Suprapubic skin (tissue), 4 donors: ENCODE data around the gene LYRM4. TPM values are rescaled to one million over a fixed set of nuclear protein-coding genes. Genes with fewer than 3 reads are reported as not detected.

Source experiments
- DNase-seq, 2 donors: peaks; one replicate each; pipeline ENCODE4 v3.0.0-alpha.2; 2019; ENCODE audit warnings: low spot score in 2 of 2
- H3K27ac ChIP-seq: fragments of 200-600 bp; sonication (generic); one replicate; pipeline ENCODE4 v1.5.1; 2019
- H3K27me3 ChIP-seq: fragments of 200-600 bp; sonication (generic); one replicate; pipeline ENCODE4 v1.5.1; 2019
- H3K36me3 ChIP-seq: fragments of 200-600 bp; sonication (generic); one replicate; pipeline ENCODE4 v1.5.1; 2019
- H3K4me1 ChIP-seq: fragments of 200-600 bp; sonication (generic); one replicate; pipeline ENCODE4 v1.5.1; 2019
- H3K4me3 ChIP-seq: fragments of 200-600 bp; sonication (generic); one replicate; pipeline ENCODE4 v1.5.1; 2019; ENCODE audit warnings: mild to moderate bottlenecking
- H3K9me3 ChIP-seq: fragments of 200-600 bp; sonication (generic); one replicate; pipeline ENCODE4 v1.5.1; 2019
- EP300 ChIP-seq: sonication (generic); formaldehyde crosslinking; IDR thresholded peaks from one replicate; pipeline ENCODE4 v1.6.1; 2017; ENCODE audit warnings: antibody characterized with exemption
- POLR2A ChIP-seq, 2 donors: fragments of 450-650 bp; IDR thresholded peaks; one replicate each; pipeline ENCODE4 v1.6.1; 2017; ENCODE audit warnings: antibody characterized with exemption in 2 of 2, mild to moderate bottlenecking in 2 of 2, moderate library complexity in 2 of 2
- POLR2AphosphoS5 ChIP-seq, 3 donors: sonication (generic); formaldehyde crosslinking; IDR thresholded peaks; one replicate each; pipeline ENCODE4 v1.6.1; 2017; ENCODE audit warnings: antibody characterized with exemption in 3 of 3
- WGBS: methylation state at CpG from one replicate; pipeline ENCODE4 v1.1.5; 2018; 5-methylcytosine and 5-hydroxymethylcytosine counted together
- total RNA-seq, 4 donors: library from RNA; depleted of rRNA; stranded (reverse); fragments of >200 nt; gene quantifications; one replicate each; pipeline ENCODE4 v1.1.0, GENCODE V29; 2016
- TF ChIP-seq, protein P1 (sequence below), 2 donors: fragments of 200-600 bp in 1 of 2; fragments of 450-650 bp in 1 of 2; sonication (generic) in 1 of 2; IDR thresholded peaks; one replicate each; pipeline ENCODE4 v1.5.1; 2016 to 2019; ENCODE audit warnings: antibody characterized with exemption in 2 of 2, mild to moderate bottlenecking in 1 of 2, moderate library complexity in 1 of 2

Gene LYRM4
- total RNA-seq, 4 donors from 2014 or later: 16.1 to 37.5 (median 19.6) TPM

- no peaks in the 10 kb centered on the region for H3K27me3 ChIP-seq
- 70% methylated on average over 5 of the region's 5 CpGs for WGBS
- no peak for DNase-seq
- H3K4me1 ChIP-seq: peaks cover 14% of the 10 kb centered on the region
- no peaks in the 10 kb centered on the region for H3K36me3 ChIP-seq
- no peaks in the 10 kb centered on the region for H3K9me3 ChIP-seq
- H3K27ac ChIP-seq: no peak overlapping the region
- H3K4me3 ChIP-seq: no peak overlapping the region
- TF ChIP-seq POLR2A (IDR thresholded peaks at IDR 0.05) (no peak), POLR2AphosphoS5 (IDR thresholded peaks at IDR 0.05) (no peak), EP300 (no peak)
- TF ChIP-seq, protein P1, sequence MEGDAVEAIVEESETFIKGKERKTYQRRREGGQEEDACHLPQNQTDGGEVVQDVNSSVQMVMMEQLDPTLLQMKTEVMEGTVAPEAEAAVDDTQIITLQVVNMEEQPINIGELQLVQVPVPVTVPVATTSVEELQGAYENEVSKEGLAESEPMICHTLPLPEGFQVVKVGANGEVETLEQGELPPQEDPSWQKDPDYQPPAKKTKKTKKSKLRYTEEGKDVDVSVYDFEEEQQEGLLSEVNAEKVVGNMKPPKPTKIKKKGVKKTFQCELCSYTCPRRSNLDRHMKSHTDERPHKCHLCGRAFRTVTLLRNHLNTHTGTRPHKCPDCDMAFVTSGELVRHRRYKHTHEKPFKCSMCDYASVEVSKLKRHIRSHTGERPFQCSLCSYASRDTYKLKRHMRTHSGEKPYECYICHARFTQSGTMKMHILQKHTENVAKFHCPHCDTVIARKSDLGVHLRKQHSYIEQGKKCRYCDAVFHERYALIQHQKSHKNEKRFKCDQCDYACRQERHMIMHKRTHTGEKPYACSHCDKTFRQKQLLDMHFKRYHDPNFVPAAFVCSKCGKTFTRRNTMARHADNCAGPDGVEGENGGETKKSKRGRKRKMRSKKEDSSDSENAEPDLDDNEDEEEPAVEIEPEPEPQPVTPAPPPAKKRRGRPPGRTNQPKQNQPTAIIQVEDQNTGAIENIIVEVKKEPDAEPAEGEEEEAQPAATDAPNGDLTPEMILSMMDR (IDR thresholded peaks at IDR 0.05): no peak
These were observed 182.6 kb downstream of the LYRM4 start for GRCh38 chr6:5078121-5078669.

DNA sequence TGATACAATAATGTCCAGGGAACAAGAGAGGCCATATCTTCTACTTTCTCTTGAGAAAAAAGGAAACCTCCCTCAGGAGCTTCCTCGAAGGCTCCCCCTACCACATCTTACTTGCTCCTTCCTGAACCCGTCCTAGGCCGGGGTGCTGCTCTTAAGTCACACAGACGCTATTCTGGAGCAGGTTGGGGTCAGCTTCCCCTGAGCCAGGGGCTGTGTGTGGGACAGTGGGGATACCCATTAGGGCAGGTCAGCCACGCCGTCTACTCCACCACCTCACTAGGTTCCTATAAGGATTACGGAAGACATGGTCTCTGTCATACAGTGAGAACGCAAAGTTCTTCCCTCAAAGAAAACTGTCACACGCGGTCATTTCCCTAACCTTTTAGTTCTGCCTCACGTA, 183.8 kb downstream of the LYRM4 start:
- no peak overlapping the region for H3K4me3 ChIP-seq
- H3K36me3 ChIP-seq: no peaks in the 10 kb centered on the region
- TF ChIP-seq POLR2A (IDR thresholded peaks at IDR 0.05) (no peak), EP300 (no peak), POLR2AphosphoS5 (IDR thresholded peaks at IDR 0.05) (no peak)
- TF ChIP-seq, protein P1 (IDR thresholded peaks at IDR 0.05): no peak
- no peaks in the 10 kb centered on the region for H3K9me3 ChIP-seq
- DNase-seq: no peak
- H3K27ac ChIP-seq: no peak overlapping the region
- no peaks in the 10 kb centered on the region for H3K27me3 ChIP-seq
- 94% methylated on average over 11 of the region's 11 CpGs for WGBS
- peaks cover 1% of the 10 kb centered on the region for H3K4me1 ChIP-seq

GRCh38 chr6:5073992-5074391, 186.8 kb downstream of the LYRM4 start:
- no peak for DNase-seq
- Histone ChIP-seq H3K9me3 (no peaks in the 10 kb centered on the region), H3K27me3 (no peaks in the 10 kb centered on the region), H3K4me1 (no peaks in the 10 kb centered on the region), H3K27ac (no peak overlapping the region), H3K4me3 (no peak overlapping the region), H3K36me3 (no peaks in the 10 kb centered on the region)
- TF ChIP-seq POLR2AphosphoS5 (IDR thresholded peaks at IDR 0.05): no peak
- no peak for TF ChIP-seq EP300
- no peak for TF ChIP-seq POLR2A (IDR thresholded peaks at IDR 0.05)
- TF ChIP-seq, protein P1 (IDR thresholded peaks at IDR 0.05): no peak
- 78% methylated on average over 3 of the region's 3 CpGs for WGBS

GRCh38 chr6:5072440-5072839, 188.3 kb downstream of the LYRM4 start:
- WGBS: 86% methylated on average over 7 of the region's 7 CpGs
- TF ChIP-seq, protein P1 (IDR thresholded peaks at IDR 0.05): no peak
- TF ChIP-seq POLR2AphosphoS5 (IDR thresholded peaks at IDR 0.05) (no peak), POLR2A (IDR thresholded peaks at IDR 0.05) (no peak), EP300 (no peak)
- H3K27me3 ChIP-seq: no peaks in the 10 kb centered on the region

GRCh38 chr6:5071216-5071615, 189.5 kb downstream of the LYRM4 start:
- TF ChIP-seq EP300: no peak
- no peak for TF ChIP-seq POLR2AphosphoS5 (IDR thresholded peaks at IDR 0.05)
- TF ChIP-seq, protein P1 (IDR thresholded peaks at IDR 0.05): no peak
- TF ChIP-seq POLR2A (IDR thresholded peaks at IDR 0.05): no peak
- Histone ChIP-seq H3K4me3 (no peak overlapping the region), H3K4me1 (no peaks in the 10 kb centered on the region), H3K27me3 (no peaks in the 10 kb centered on the region), H3K27ac (no peak overlapping the region), H3K9me3 (no peaks in the 10 kb centered on the region), H3K36me3 (no peaks in the 10 kb centered on the region)
- DNase-seq: no peak
- WGBS: 93% methylated on average over 2 of the region's 2 CpGs

More at GRCh38 chr6:5072440-5072839, 188.3 kb downstream of the LYRM4 start:
- DNase-seq: no peak
- no peak overlapping the region for H3K4me3 ChIP-seq
- no peaks in the 10 kb centered on the region for H3K9me3 ChIP-seq
- no peaks in the 10 kb centered on the region for H3K36me3 ChIP-seq
- no peak overlapping the region for H3K27ac ChIP-seq
- H3K4me1 ChIP-seq: no peaks in the 10 kb centered on the region
